Transverse colon (tissue), 4 donors: ENCODE results near the gene ACADS. TPM values are rescaled to one million over a fixed set of nuclear protein-coding genes. Genes with fewer than 3 reads are reported as not detected.
A peak's percentile ranks its signal among the peaks of the same experiment; 100 is the strongest.

Experiments used
- DNase-seq: peaks from one replicate; pipeline ENCODE4 v3.0.0-alpha.2; 2019
- H3K27ac ChIP-seq, 4 donors: fragments of 200-600 bp; sonication (generic); 2 replicates each; pipeline ENCODE4 v1.5.1; 2016 to 2018; ENCODE audit warnings: inconsistent platforms in 4 of 4
- H3K27me3 ChIP-seq: fragments of 200-600 bp; sonication (generic); 2 replicates; pipeline ENCODE4 v1.5.1; 2017; ENCODE audit warnings: inconsistent platforms
- H3K36me3 ChIP-seq, 4 donors: fragments of 200-600 bp; sonication (generic); 2 replicates each; pipeline ENCODE4 v1.5.1; 2017 to 2019; ENCODE audit warnings: inconsistent platforms in 4 of 4
- H3K4me1 ChIP-seq, 4 donors: fragments of 200-600 bp; sonication (generic); 2 replicates each; pipeline ENCODE4 v1.5.1; 2017 to 2020; ENCODE audit warnings: inconsistent platforms in 4 of 4
- H3K4me3 ChIP-seq, 4 donors: fragments of 200-600 bp; sonication (generic); 1 replicate in 1 of 4; 2 replicates in 3 of 4; pipeline versions ENCODE4 v1.5.1 to v1.6.1; 2017 to 2019; ENCODE audit warnings: inconsistent platforms in 4 of 4
- H3K9me3 ChIP-seq, 2 donors: fragments of 200-600 bp; sonication (generic); 2 replicates each; pipeline ENCODE4 v1.5.1; 2017 to 2019; ENCODE audit warnings: inconsistent platforms in 2 of 2
- EP300 ChIP-seq: sonication (generic); formaldehyde crosslinking; IDR thresholded peaks from one replicate; pipeline ENCODE4 v1.6.1; 2017; ENCODE audit warnings: antibody characterized with exemption, low read depth
- POLR2A ChIP-seq: fragments of 450-650 bp; IDR thresholded peaks from one replicate; pipeline ENCODE4 v1.6.1; 2016; ENCODE audit warnings: antibody characterized with exemption, mild to moderate bottlenecking, moderate library complexity
- POLR2AphosphoS5 ChIP-seq, 3 donors: sonication (generic); formaldehyde crosslinking; IDR thresholded peaks; one replicate each; pipeline ENCODE4 v1.6.1; 2016; ENCODE audit warnings: antibody characterized with exemption in 3 of 3
- WGBS, 2 donors: methylation state at CpG; one replicate each; pipeline ENCODE4 v1.1.5; 2018; ENCODE audit warnings: low coverage in 1 of 2; 5-methylcytosine and 5-hydroxymethylcytosine counted together
- in situ Hi-C, 4 donors: fragments of 200-750 bp; cut with MboI; loops; one replicate each; pipeline versions ENCODE4 v1.15.0 to v1.15.1; 2017; ENCODE audit warnings: low sequenced_read_pairs in 3 of 4, low pct_ligation_motif_present in 1 of 4, low pct_unique_long_range_greater_than_20kb in 1 of 4
- intact Hi-C: fragments of 100-400 bp; cut with DNase I; formaldehyde crosslinking; loops from one replicate; pipeline ENCODE4 v1.15.1; 2023; ENCODE audit warnings: low total_unique reads
- total RNA-seq, 4 donors: library from RNA; depleted of rRNA; stranded (reverse); fragments of >200 nt; gene quantifications; one replicate each; pipeline ENCODE4 v1.1.0, GENCODE V29; 2016
- TF ChIP-seq, protein P1 (sequence below), 5 experiments: fragments of 200-600 bp in 3 of 5; fragments of 450-650 bp in 2 of 5; sonication (generic) in 3 of 5; IDR thresholded peaks; 1 replicate in 2 of 5; 2 replicates in 3 of 5; pipeline ENCODE4 v1.5.1; 2016 to 2017; ENCODE audit warnings: antibody characterized with exemption in 5 of 5, inconsistent platforms in 3 of 5, mild to moderate bottlenecking in 2 of 5, moderate library complexity in 1 of 5

Gene ACADS
- total RNA-seq, 4 donors from 2014 or later, result 224 to 338 (median 297) TPM

DNA sequence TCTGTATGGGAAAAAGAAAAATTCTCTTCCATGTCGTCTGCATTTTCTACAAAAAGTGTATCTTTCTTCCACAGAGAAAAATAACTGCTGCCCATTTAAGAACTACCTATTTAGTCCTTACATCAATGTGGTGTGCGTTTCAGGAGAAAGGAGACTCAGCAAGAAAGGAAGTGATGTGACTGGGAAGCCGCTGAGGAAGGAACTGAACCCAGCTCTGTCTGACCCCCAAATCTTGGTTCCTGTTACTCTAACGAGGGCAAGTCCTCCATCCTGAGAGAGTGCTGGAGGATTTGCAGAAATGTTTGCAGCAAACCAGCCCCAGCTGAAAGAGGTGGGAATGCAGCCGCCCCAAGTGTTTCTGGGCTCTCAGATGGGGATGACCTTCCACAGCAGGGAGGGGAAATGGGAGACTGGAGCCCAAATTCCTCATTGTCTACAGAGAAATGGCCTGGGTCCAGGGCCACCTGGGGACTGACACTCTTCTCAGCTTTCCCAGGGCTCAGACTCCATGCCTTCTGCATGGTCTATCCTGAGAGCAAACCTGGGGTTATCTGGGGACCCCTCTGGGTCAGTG, 45.4 kb upstream of the ACADS start:
- in situ Hi-C loops, result no loop called here

DNA sequence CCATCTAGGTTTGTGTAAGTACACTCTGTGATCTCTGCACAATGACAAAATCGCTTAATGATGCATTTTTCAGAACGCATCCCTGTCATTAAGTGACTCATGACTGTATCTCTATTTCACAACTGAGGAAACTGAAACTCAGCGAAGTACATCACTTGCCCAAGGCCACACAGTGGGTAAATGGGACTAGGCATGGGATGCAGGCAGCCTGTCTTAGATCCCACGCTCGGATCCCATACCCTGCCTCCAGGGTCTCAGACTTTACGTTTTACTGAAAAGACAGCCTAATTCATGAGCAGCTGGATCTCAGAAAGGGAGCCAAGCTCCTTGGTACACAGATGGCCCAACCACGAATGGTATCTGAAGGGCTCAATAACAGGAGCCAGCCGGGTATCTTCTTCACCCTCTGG, 41.1 kb upstream of the ACADS start:
- Histone ChIP-seq H3K4me1 (peaks cover 12 to 24% (median 17%) of the 10 kb centered on the region in 4 donors), H3K27ac (no peak overlapping the region), H3K9me3 (no peaks in the 10 kb centered on the region), H3K36me3 (no peaks in the 10 kb centered on the region), H3K4me3 (no peak overlapping the region), H3K27me3 (no peaks in the 10 kb centered on the region)
- intact Hi-C loops (no loop called here), in situ Hi-C loops (no loop called here)
- 70 to 80% methylated on average over 3 to 8 of the region's 8 CpGs for whole genome bisulfite sequencing, 2 donors
- TF ChIP-seq EP300, result no peak
- no peak for TF ChIP-seq POLR2AphosphoS5 (IDR thresholded peaks at IDR 0.05)
- TF ChIP-seq, protein P1, sequence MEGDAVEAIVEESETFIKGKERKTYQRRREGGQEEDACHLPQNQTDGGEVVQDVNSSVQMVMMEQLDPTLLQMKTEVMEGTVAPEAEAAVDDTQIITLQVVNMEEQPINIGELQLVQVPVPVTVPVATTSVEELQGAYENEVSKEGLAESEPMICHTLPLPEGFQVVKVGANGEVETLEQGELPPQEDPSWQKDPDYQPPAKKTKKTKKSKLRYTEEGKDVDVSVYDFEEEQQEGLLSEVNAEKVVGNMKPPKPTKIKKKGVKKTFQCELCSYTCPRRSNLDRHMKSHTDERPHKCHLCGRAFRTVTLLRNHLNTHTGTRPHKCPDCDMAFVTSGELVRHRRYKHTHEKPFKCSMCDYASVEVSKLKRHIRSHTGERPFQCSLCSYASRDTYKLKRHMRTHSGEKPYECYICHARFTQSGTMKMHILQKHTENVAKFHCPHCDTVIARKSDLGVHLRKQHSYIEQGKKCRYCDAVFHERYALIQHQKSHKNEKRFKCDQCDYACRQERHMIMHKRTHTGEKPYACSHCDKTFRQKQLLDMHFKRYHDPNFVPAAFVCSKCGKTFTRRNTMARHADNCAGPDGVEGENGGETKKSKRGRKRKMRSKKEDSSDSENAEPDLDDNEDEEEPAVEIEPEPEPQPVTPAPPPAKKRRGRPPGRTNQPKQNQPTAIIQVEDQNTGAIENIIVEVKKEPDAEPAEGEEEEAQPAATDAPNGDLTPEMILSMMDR (IDR thresholded peaks at IDR 0.05), result no peak
- no peak for TF ChIP-seq POLR2A
- DNase-seq, result no peak

More for the DNA sequence above, 45.4 kb upstream of the ACADS start:
- TF ChIP-seq, protein P1 (IDR thresholded peaks at IDR 0.05), result no peak
- no peak for TF ChIP-seq EP300
- H3K27ac ChIP-seq, result no peak overlapping the region
- DNase-seq, result no peak
- WGBS, 2 donors, result 52 to 68% methylated on average over 2 to 5 of the region's 5 CpGs
- H3K4me1 ChIP-seq, result peaks cover 0 to 9% (median 2%) of the 10 kb centered on the region in 4 donors
- no peaks in the 10 kb centered on the region for H3K9me3 ChIP-seq
- intact Hi-C loops, result no loop called here
- no peaks in the 10 kb centered on the region for H3K27me3 ChIP-seq
- no peak overlapping the region for H3K4me3 ChIP-seq
- no peaks in the 10 kb centered on the region for H3K36me3 ChIP-seq

DNA sequence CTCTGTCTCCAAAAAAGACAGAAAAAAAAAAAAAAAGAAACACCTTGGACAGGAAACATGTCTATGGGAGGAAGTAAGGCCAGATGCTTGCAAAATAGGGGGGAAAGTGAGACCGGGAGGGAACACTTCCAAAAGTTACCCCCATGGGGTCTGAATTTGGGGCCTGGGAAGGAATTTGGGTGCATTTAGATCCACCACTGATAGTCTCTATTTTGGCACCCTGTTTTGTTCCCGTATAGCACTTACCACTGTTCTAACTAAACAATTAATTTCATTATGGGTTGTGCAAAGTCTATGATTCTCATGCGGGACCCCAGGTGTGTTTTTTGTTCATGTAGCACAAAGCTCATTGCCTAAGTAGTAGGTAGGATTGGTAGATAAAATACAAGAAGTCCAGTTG, 40.1 kb upstream of the ACADS start:
- Histone ChIP-seq H3K4me1 (peaks cover 20 to 34% (median 25%) of the 10 kb centered on the region in 4 donors), H3K36me3 (no peaks in the 10 kb centered on the region), H3K27ac (peak overlapping the region; percentile 94 to 98 (median 96)), H3K9me3 (no peaks in the 10 kb centered on the region), H3K4me3 (no peak overlapping the region), H3K27me3 (no peaks in the 10 kb centered on the region)
- DNase-seq, result no peak
- no peak for TF ChIP-seq POLR2AphosphoS5 (IDR thresholded peaks at IDR 0.05)
- in situ Hi-C loops (no loop called here), intact Hi-C loops (no loop called here)
- 65 to 67% methylated on average over 2 to 3 of the region's 3 CpGs for WGBS, 2 donors

DNA sequence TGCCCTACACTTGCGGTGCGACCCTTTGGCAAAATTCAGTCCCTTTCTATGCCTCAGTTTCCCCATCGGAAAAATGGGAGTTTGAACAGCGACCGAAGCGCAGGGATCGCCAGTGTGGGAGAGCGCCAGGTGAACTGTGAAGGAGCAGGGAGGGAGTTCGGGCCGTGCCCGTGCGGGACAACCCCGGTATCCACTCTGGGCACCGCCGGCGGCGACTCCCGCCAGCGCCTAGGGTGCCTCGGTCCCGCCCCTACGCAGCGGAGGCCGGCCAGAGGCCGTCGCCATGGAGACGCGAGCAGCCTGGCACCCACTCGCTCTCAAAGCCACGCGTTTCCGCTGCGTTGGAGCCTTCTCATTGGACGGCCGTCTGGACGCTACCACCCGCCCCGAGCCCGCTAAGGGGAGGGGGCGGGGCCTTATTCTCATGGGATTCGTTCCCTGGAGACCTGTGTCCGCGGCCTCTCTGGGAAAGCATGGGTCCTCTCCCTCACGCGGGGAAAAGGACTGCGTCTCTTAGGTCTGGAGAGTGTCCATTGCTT, 39.4 kb upstream of the ACADS start:
- TF ChIP-seq, protein P1 (IDR thresholded peaks at IDR 0.05), result no peak
- peak; percentile 25 for TF ChIP-seq POLR2A
- peak; percentile 76 to 83 (median 80) for TF ChIP-seq POLR2AphosphoS5 (IDR thresholded peaks at IDR 0.05)
- no peak for TF ChIP-seq EP300
- intact Hi-C loops (no loop called here), in situ Hi-C loops (no loop called here)
- Histone ChIP-seq H3K27ac (peak overlapping the region; percentile 94 to 98 (median 96)), H3K4me3 (peak overlapping the region; percentile 67 to 99 (median 79)), H3K9me3 (no peaks in the 10 kb centered on the region), H3K4me1 (peaks cover 26 to 41% (median 31%) of the 10 kb centered on the region in 4 donors), H3K36me3 (no peaks in the 10 kb centered on the region), H3K27me3 (no peaks in the 10 kb centered on the region)
- WGBS, 2 donors, result 0% methylated on average over 1 to 45 of the region's 46 CpGs
- peak; percentile 99 for DNase-seq
